ENCODE results near the gene CCDC27. TPM values are rescaled to one million over a fixed set of nuclear protein-coding genes. Genes with fewer than 3 reads are reported as not detected.
"Not testable (repeated sequence)": the region's sequence is repeated elsewhere in the genome, so short reads cannot be mapped to it uniquely, and the experiment has no call there.

Gene CCDC27
- polyA plus RNA-seq, 1 donor: 0.19 TPM

DNA sequence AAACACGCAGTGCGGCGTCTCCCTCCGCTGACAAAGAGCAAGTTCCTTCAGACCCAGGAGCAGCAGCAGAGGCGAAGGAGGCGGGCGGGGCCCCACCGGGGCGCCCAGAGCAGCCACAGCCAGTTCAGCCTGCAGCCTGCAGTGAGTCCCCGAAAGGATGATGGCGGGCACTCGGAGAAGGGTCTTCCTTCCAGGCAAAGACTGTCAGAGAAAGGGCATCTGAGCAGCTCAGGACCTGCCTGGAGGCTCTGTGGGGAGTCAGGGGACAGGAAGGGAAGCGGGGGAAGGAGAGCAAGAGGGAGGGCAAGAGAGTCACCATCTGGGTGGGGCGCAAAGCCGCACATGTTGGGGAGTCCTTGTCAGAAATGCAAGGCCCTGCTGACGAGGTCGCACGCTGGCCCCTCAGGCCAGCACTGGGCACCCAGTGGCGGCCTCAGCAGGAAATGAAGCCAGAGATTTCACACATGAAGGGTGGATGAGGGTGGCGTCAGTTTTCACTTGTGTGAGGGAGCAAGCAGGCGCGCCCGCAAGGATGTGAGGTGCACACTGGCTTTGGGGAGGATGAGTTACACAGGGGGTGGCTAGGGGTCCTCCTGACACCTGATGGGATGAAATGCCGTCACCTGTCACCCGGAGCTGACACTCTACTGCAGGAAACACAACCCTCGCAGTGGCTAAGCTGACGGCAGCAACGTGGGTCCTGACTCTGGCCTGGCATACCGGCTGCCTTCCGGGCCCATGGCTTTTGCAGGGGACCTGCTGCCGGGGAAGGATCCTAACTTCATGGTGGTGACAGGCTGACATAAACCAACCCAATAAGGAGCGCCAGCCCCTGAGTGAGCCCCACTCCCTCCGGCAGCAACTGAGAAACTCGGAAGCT is 37.4 kb downstream of the CCDC27 start:
- no peak for DNase-seq (ENCODE audit: low read depth)

DNA sequence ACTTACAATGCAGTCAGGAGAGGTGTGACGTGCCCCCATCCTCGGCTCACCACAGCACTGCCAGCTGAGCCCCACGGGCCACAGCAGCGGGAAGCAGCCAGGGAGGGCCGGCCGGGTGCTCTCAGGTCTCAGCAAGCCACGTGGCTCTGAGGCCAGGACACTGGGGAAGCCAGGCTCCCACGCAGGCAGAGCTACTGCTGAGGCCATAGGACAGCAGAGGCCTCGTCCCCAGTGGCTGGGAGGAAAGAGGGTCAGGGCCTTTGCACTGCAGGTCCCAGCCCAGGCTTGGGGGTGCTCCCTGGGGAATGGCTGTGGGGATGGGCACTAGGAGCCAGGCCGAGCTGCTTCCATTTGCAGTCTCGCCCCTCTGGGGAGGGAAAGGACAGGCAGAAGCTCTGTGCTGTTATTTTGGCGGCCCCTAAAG is 38.3 kb downstream of the CCDC27 start:
- no peak for DNase-seq (ENCODE audit: low read depth)

GRCh38 chr1:3790952-3791351 is 38.7 kb downstream of the CCDC27 start:
- DNase-seq (ENCODE audit: low read depth): no peak

GRCh38 chr1:3795453-3796214 is 43.4 kb downstream of the CCDC27 start:
- no peak for DNase-seq (ENCODE audit: low read depth)

DNA sequence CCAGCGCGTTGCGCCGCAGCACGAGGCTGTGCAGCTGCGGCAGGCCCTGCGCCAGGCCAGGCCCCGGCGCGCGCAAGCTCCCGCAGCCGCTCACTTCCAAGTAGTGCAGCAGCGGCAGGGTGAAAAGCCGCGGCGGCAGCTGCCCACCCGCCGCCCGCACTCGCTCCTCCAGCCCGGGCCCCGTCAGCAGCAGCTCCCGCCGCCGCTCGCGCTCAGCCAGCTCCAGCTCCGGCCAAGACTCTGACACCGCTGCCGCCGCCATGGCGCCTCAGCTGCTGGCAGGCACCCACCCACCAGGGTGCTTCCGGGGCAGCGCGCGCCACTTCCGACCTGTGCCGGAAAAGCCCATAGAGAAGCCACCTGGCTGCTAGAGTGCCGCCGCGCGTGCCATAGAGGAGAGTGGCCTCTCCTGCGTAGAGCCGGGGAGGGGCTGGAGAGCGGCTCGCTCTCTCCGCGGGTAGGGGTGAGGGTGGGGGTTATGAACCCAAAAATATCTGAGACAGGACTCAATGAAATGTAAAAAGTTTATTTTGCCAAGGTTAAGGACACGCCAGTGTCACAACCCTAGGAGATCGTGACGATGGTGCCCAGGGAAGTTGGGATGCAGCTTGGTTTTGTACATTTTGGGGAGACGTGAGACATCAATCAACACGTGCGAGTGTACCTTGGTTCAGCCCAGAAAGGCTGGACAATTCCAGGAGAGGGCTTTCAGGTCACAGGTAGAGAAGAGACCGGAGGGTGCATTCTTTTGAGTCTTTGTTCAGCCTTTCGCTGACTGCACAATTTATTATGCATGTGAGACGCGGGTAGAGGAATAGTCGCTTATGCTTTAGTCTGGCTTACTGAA is 44.2 kb downstream of the CCDC27 start, which contains the start of gene LRRC47:
TSS of gene LRRC47 (minus strand) at position 284 of the 847 bp plus-strand sequence. CDS start at position 262, 22 bp downstream.
- DNase-seq (ENCODE audit: low read depth): peak; percentile 57

DNA sequence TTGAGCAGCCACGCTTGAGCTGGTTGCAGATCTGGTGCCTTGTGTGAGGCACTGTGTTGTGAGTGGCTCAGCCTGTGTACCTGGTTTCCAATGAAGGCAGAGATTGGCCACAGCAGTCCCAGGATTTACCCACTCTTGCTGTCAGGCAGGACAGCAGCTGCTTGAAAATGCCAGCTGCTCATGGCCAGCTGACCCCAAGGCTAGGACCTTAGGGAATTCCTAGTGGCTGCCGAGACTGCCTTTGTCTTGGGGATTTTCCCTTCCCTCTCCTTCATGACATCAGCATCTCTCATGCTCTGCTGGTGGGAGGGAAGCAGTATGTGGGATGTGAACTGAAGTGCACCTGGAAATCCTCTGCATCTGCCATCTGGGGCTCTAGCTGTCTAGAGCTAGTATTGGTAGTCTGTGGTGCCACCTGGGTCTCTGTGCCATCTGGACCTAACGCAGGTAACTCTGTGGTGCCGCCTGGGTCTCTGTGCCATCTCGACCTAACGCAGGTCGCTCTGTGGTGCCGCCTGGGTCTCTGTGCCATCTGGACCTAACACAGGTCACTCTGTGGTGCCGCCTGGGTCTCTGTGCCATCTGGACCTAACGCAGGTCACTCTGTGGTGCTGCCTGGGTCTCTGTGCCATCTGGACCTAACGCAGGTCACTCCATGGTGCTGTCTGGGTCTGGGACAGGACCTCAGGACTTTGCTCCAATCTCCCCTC is 47.9 kb downstream of the CCDC27 start:
- DNase-seq (ENCODE audit: low read depth): no peak

- not testable (repeated sequence) for DNase-seq (ENCODE audit: low read depth)
These were observed 48.5 kb downstream of the CCDC27 start for GRCh38 chr1:3800795-3801194.

GRCh38 chr1:3803905-3804626 is 51.8 kb downstream of the CCDC27 start:
- DNase-seq (ENCODE audit: low read depth): no peak

GRCh38 chr1:3804627-3804944 is 52.3 kb downstream of the CCDC27 start:
- not testable (repeated sequence) for DNase-seq (ENCODE audit: low read depth)

- no peak for DNase-seq (ENCODE audit: low read depth)
These were observed 52.8 kb downstream of the CCDC27 start for GRCh38 chr1:3805038-3805437.

DNA sequence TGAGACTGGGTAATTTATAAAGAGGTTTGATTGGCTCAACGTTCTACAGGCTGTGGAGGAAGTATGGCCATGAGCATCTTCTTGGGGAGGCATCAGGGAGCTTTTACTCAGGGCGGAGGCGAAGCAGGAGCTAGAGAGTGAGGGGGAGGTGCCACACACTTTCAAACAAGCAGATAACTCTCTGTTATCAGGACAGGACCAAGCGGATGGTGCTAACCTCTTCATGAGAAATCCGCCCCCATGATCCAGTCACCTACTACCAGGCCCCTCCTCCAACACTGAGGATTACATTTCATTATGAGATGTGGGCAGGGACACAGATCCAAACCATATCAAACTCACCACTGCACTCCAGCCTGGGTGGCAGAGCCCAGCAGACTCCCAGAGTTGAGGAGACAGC is 55.5 kb downstream of the CCDC27 start:
- no peak for DNase-seq (ENCODE audit: low read depth)

DNA sequence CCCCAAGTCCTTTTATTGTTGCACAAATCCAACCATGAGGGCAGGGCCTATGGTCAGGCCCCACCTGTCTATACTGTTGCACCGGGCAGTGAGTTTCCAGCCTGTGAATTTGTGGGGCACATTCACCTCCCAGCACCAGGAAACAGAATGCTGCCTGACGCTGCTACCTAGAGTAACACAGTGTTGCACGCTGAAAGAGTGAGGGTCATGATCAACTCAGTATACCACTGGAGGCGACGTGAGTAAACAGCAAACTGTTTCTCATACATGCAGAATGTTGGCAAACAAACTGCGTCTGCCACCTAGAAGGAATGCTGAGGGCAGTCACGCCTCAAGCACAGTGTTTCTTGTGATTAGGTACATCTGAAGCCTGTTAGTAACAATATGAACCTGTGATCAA is 57.4 kb downstream of the CCDC27 start:
- no peak for DNase-seq (ENCODE audit: low read depth)

DNA sequence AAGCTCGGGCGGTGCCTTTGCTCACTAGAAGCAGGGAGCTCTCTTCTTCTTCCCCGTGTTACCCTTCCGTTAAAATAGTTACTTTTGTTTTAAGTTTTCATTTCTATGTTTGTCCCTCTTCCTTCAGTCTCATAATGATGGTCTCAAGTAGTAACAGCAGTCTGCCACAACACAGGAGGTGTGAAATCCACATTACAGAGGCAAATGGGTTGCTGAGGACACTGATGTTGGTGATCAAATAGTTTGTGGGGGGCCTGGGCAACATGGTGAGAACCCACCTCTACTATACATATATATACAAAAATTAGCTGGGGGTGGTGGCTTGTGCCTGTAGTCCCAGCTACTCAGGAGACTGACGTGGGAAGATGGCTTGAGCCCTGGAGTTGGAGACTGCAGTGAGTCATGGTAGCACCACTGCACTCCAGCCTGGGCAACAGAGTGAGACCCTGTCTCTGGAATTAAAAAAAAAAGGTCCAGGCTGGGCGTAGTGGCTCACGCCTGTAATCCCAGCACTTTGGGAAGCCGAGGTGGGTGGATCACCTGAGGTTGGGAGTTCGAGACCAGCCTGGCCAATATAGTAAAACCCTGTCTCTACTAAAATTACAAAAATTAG is 58.0 kb downstream of the CCDC27 start:
- DNase-seq (ENCODE audit: low read depth): not testable (repeated sequence)

DNA sequence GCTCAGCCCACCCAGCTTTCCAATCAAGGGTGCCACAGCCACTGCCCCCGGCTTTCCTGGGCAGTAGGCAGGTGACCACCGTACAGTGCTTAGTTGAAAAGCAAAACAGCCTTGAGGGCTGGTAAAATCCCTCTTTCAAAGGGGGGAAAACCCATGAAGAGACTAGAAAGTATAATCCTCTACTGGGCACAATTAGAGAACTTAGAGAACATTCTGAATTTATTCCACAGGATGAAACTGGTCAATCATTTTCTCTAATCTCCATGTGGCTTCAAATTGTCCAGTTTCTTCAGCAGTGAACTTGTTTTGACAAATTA is 59.3 kb downstream of the CCDC27 start:
- no peak for DNase-seq (ENCODE audit: low read depth)

DNA sequence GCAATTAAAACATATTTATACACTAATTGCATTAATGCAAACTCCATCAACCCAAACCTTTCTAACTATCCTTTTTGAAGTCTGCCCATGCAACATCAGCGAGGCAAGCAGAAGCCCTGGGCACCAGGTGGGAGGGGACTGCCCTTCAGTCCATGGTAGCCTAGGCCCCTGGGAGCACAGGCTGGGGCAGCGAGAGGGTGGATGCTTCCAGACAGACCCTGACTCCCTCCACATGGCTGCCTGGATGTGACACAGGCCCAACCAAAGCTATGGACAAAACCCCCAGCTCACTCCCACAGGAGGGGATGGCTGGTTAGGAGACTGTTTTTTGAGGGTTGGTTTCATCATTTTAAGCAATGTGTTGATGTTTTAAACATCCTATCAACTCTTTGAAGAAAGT is 61.8 kb downstream of the CCDC27 start:
- DNase-seq (ENCODE audit: low read depth): no peak

GRCh38 chr1:3814771-3815561 is 62.7 kb downstream of the CCDC27 start:
- DNase-seq (ENCODE audit: low read depth): no peak

DNA sequence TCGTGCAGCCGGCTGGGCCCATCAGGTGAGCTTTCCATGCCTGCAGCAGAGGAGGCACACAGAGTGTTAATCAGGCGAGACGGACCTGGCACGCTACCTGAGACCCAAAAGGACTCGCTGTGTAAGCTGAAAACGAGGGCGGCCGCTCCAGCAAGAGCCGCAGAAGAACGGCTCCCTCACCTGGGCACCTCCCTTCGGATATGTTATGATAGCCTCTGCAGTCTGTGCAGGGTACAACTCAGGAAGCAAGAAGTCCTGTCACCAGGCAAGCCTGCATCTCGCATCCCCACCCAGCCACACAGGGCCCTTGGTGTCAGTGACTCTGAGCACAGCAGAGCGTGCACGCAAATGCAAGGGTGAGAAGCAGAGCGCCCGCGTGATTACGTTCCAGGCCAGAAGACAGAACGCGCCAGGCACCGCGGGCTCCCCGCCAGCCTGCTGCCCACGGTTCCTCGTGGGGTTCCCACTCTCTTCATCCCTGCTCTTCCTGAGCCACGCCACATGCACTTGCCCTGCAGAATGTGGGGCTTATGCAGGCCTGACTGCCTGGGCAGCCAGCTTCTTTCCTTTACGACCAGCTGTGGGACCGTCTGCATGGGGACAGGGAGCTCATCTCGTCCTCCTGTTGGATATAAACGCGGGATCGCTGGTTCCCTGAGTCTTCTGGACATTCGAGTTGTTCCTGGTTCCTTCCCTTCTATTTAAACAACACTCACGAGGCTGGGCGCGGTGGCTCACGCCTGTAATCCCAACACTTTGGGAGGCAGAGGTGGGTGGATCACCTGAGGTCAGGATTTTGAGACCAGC is 64.3 kb downstream of the CCDC27 start:
- no peak for DNase-seq (ENCODE audit: low read depth)

DNA sequence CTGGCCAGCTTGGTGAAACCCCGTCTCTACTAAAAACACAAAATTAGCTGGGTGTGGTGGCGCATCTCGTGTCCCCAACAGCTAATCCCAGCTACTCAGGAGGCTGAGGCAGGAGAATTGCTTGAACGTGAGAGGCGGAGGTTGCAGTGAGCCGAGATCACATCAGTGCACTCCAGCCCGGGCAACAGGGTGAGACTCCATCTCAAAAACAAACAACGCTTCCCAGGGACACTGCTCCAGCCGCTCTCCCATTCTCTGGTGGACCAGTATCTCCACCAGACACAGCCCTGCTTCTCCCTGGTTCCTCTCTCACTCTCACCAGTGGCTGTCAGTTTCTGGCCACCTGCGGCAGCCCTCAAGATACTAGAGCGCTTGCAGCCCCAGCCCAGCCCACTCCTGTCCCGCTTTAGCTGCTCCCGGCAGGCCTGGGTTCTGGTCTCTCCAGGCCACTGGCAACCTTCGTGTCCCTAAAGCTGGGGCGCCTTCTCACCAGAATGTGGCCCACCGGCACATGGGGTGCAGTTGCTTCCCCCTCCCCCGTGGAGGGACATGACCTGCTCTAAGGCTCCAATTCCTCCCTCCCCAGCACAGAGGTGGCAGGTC is 65.0 kb downstream of the CCDC27 start:
- DNase-seq (ENCODE audit: low read depth): no peak
